ENCODE measurements around the gene MERTK.
"Not testable (repeated sequence)": the region's sequence is repeated elsewhere in the genome, so short reads cannot be mapped to it uniquely, and the experiment has no call there.

Gene MERTK

GRCh38 chr2:111945444-111946293, 47.3 kb downstream of the MERTK start:
- no peak for DNase-seq (ENCODE audit: low read depth in 2 of 2)

GRCh38 chr2:111946294-111947114, 48.1 kb downstream of the MERTK start:
- no peak for DNase-seq (ENCODE audit: low read depth in 2 of 2)

GRCh38 chr2:111947219-111947618, 48.8 kb downstream of the MERTK start:
- no peak for DNase-seq (ENCODE audit: low read depth in 2 of 2)

GRCh38 chr2:111948832-111949231, 50.4 kb downstream of the MERTK start:
- no peak for DNase-seq (ENCODE audit: low read depth in 2 of 2)

GRCh38 chr2:111950236-111950635, 51.8 kb downstream of the MERTK start:
- DNase-seq (ENCODE audit: low read depth in 2 of 2) = no peak

- DNase-seq (ENCODE audit: low read depth in 2 of 2) = no peak
These were observed 53.1 kb downstream of the MERTK start for GRCh38 chr2:111951486-111951885.

GRCh38 chr2:111952871-111953452, 54.6 kb downstream of the MERTK start:
- DNase-seq (ENCODE audit: low read depth in 2 of 2) = no peak

- DNase-seq (ENCODE audit: low read depth in 2 of 2) = no peak
These were observed 56.4 kb downstream of the MERTK start for GRCh38 chr2:111954602-111955332.

GRCh38 chr2:111957872-111958354, 59.5 kb downstream of the MERTK start:
- no peak for DNase-seq (ENCODE audit: low read depth in 2 of 2)

GRCh38 chr2:111958901-111959300, 60.5 kb downstream of the MERTK start:
- no peak for DNase-seq (ENCODE audit: low read depth in 2 of 2)

GRCh38 chr2:111961663-111962062, 63.3 kb downstream of the MERTK start:
- no peak for DNase-seq (ENCODE audit: low read depth in 2 of 2)

GRCh38 chr2:111963086-111963485, 64.7 kb downstream of the MERTK start:
- not testable (repeated sequence) for DNase-seq (ENCODE audit: low read depth in 2 of 2)

- not testable (repeated sequence) for DNase-seq (ENCODE audit: low read depth in 2 of 2)
These were observed 65.1 kb downstream of the MERTK start for GRCh38 chr2:111963508-111963907.

- DNase-seq (ENCODE audit: low read depth in 2 of 2) = no peak
These were observed 66.7 kb downstream of the MERTK start for GRCh38 chr2:111965062-111965461.

GRCh38 chr2:111966241-111966640, 67.8 kb downstream of the MERTK start:
- DNase-seq (ENCODE audit: low read depth in 2 of 2) = no peak

GRCh38 chr2:111967018-111967417, 68.6 kb downstream of the MERTK start:
- no peak for DNase-seq (ENCODE audit: low read depth in 2 of 2)

GRCh38 chr2:111970453-111970852, 72.0 kb downstream of the MERTK start:
- DNase-seq (ENCODE audit: low read depth in 2 of 2) = no peak

- no peak for DNase-seq (ENCODE audit: low read depth in 2 of 2)
These were observed 74.7 kb downstream of the MERTK start for GRCh38 chr2:111972955-111973565.

- no peak for DNase-seq (ENCODE audit: low read depth in 2 of 2)
These were observed 75.3 kb downstream of the MERTK start for GRCh38 chr2:111973701-111974100.

- DNase-seq (ENCODE audit: low read depth in 2 of 2) = no peak
These were observed 76.7 kb downstream of the MERTK start for GRCh38 chr2:111975053-111975552.

GRCh38 chr2:111975819-111976218, 77.4 kb downstream of the MERTK start:
- DNase-seq (ENCODE audit: low read depth in 2 of 2) = no peak
